ENCODE measurements around the gene RCSD1.

GRCh38 chr1:167670563-167670962, 40.5 kb downstream of the RCSD1 start:
- TF ChIP-seq CTCF (IDR thresholded peaks at IDR 0.05; ENCODE audit: insufficient read depth, low read length, poor library complexity, severe bottlenecking) (no peak), EZH2phosphoT487 (conservative IDR thresholded peaks at IDR 0.05; ENCODE audit: low read length) (no peak)
